KOPT-K1 (cell line): ENCODE data around the gene KRTAP10-9.
"Not testable (repeated sequence)": the region's sequence is repeated elsewhere in the genome, so short reads cannot be mapped to it uniquely, and the experiment has no call there.

Experiments used
- H3K27ac ChIP-seq: fragments of 200-600 bp; sonication (generic); 2 replicates; pipeline ENCODE4 v1.5.1; 2016; ENCODE audit warnings: antibody characterized with exemption, mild to moderate bottlenecking, low read depth, low read length; ENCODE audit not compliant: poor library complexity, severe bottlenecking
- H3K36me3 ChIP-seq: fragments of 200-600 bp; sonication (generic); 2 replicates; pipeline ENCODE4 v1.5.1; 2017; ENCODE audit warnings: antibody characterized with exemption, mild to moderate bottlenecking, low read length, moderate library complexity; ENCODE audit not compliant: insufficient read depth
- H3K9me3 ChIP-seq: fragments of 200-600 bp; sonication (generic); 2 replicates; pipeline ENCODE4 v1.5.1; 2017; ENCODE audit warnings: antibody characterized with exemption, low read length, mild to moderate bottlenecking; ENCODE audit not compliant: insufficient read depth, poor library complexity, severe bottlenecking

KRTAP10-9 gene, protein sequence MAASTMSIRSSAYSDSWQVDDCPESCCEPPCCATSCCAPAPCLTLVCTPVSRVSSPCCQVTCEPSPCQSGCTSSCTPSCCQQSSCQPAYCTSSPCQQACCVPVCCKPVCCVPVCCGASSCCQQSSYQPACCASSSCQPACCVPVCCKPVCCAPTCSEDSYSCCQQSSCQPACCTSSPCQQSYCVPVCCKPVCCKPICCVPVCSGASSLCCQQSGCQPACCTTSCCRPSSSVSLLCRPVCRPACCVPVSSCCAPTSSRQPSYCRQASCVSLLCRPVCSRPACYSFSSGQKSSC

DNA sequence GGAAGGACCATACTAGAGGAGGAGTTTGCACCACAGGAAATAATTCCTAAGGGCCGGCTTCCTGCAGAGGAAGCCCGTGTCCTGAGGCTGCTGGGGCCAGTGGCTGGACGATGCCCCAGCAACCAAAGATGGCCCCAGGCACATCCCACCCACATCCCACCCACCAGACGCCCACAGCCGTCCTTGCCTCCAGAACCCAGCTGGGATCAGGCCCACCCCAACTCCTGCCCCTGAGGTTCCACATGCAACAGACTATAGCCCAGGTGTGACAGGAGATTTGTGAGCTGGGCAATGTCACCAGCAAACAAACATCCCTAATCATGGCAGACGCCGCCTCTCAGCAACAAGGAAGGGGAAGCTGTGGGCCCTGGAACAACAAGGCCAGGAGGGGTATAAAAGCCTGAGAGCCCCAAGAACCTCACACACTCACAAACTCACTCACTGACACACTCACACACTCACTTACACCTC lies at the start of gene KRTAP10-9:
Gene KRTAP10-9 (plus strand): TSS at position 421 of the 471 bp plus-strand sequence. CDS start 79 bp downstream, outside the sequence.
- Histone ChIP-seq H3K9me3 (peaks cover 43% of the 10 kb centered on the region), H3K36me3 (no peaks in the 10 kb centered on the region), H3K27ac (no peak within 1 kb of the TSS)

DNA sequence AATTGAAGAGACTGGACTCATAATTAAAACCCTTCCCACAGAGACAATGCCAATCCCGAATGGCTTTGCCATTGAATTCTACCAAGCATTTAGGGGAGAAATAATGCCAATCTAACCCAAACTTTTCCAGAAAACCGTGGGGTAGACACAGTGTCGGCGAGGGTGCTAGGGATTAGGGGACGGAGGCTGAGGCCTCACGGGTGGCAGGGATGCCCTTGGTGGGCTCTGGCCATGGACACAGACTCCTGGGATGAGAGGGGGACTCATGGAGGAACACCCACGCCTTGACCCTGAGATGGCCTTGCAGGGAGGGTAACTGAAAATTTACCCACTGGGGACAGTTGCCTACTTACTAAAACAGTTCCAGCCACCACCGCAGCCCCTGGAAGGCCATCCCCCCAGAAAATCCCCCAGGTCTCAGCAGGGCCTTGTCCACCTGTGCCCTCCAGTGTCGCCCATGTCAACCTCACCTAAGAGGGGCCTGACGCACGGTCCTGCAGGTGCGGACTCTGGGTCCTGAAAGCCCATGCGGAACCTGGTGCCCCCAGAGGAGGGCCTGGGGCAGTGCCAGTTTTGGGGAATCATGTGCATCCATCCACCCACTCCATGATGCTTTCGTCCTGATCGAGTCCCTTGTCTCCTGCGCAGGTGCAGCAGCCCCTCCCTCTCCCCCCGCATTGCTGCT lies 48.4 kb upstream of the KRTAP10-9 start:
- Histone ChIP-seq H3K36me3 (no peaks in the 10 kb centered on the region), H3K9me3 (peaks cover 28% of the 10 kb centered on the region), H3K27ac (no peak overlapping the region)

GRCh38 chr21:44579056-44579832 lies 47.6 kb upstream of the KRTAP10-9 start:
- no peaks in the 10 kb centered on the region for H3K36me3 ChIP-seq
- H3K9me3 ChIP-seq: peaks cover 28% of the 10 kb centered on the region
- no peak overlapping the region for H3K27ac ChIP-seq

DNA sequence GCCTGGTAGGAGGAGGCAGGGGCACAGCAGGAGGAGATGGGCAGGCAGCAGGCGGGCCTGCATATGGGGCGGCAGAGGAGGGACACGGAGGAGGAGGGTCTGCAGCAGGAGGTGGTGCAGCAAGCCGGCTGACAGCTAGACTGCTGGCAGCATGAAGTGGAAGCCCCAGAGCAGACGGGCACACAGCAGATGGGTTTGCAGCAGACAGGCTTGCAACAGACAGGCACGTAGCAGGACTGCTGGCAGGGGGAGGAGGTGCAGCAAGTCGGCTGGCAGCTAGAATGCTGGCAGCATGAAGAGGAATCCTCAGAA lies 47.1 kb upstream of the KRTAP10-9 start:
- Histone ChIP-seq H3K27ac (no peak overlapping the region), H3K36me3 (no peaks in the 10 kb centered on the region), H3K9me3 (peaks cover 28% of the 10 kb centered on the region)

DNA sequence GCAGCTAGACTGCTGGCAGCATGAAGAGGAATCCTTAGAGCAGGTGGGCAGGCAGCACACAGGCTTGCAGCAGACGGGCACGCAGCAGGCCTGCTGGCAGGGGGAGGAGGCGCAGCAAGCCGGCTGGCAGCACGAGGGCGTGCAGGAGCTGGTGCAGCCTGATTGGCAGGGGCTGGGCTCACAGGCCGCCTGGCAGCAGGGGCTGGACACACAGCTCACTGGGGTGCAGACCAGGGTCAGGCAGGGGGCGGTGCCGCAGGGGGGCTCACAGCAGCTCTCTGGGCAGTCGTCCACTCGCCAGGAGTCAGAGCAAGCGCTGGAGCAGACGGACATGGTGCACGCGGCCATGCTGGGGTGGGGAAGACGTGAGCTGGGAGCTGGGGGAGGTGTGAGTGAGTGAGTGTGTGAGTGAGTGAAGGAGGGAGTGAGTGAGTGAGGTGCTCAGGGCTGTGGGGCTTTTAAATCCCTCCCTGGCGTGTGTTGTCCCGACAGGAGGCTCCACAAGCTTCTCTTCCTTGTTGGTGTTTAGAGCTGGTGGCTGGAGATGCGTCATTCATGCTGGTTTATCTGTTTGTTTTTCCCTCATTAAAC lies 46.6 kb upstream of the KRTAP10-9 start, which contains the start of gene KRTAP10-5:
Gene KRTAP10-5 (minus strand): TSS at position 374 of the 591 bp plus-strand sequence. CDS start 26 bp downstream, at position 348.
- H3K9me3 ChIP-seq: peaks cover 28% of the 10 kb centered on the region
- H3K36me3 ChIP-seq, H3K27ac ChIP-seq: not testable (repeated sequence)

DNA sequence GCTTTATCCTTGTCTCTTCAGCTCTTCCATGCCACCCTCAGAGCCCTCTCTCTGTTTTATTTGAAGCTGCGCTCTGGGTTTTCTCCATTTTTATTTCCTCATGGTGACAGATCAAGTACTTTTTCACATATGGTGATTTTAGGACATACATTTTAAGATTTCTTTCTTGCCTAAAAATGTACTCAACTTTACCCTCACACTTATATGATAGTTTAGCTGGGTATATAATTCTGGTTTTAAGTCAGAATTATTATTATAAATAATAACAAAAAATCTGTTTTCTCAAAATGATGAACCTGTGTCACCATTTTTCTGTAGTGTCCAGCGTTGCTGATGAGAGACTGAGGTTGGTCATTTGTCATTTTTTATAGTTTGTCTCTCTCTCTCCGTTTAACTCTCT lies 45.7 kb upstream of the KRTAP10-9 start:
- Histone ChIP-seq H3K9me3 (peaks cover 28% of the 10 kb centered on the region), H3K27ac (no peak overlapping the region), H3K36me3 (no peaks in the 10 kb centered on the region)

- no peaks in the 10 kb centered on the region for H3K36me3 ChIP-seq
- H3K27ac ChIP-seq: no peak overlapping the region
- peaks cover 22% of the 10 kb centered on the region for H3K9me3 ChIP-seq
Observed at GRCh38 chr21:44582055-44582454, 44.8 kb upstream of the KRTAP10-9 start.

- Histone ChIP-seq H3K9me3 (peaks cover 17% of the 10 kb centered on the region), H3K36me3 (no peaks in the 10 kb centered on the region), H3K27ac (no peak overlapping the region)
Observed at GRCh38 chr21:44583089-44583799, 43.6 kb upstream of the KRTAP10-9 start.

- Histone ChIP-seq H3K36me3 (no peaks in the 10 kb centered on the region), H3K27ac (no peak overlapping the region), H3K9me3 (peaks cover 17% of the 10 kb centered on the region)
Observed at GRCh38 chr21:44583800-44584147, 43.1 kb upstream of the KRTAP10-9 start.

- Histone ChIP-seq H3K9me3 (peaks cover 16% of the 10 kb centered on the region), H3K36me3 (no peaks in the 10 kb centered on the region), H3K27ac (no peak overlapping the region)
Observed at GRCh38 chr21:44585892-44586291, 41.0 kb upstream of the KRTAP10-9 start.

DNA sequence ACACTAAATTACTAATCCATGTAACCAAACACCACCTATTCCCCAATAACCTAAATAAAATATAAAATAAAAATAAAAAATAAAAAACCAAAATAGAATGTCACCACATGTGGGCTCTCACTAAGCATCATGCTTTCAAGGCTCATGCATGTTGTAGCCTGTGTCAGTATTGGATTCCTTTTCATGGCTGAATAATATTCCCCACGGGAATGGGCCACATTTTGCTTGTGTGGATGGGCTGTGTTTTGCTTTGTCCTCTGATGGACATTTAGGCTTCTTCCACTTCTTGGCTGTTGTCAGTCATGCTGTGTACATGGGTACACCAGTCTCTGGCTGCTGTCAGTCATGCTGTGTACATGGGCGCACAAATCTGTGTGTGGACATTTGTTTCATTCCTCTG lies 37.8 kb upstream of the KRTAP10-9 start:
- no peaks in the 10 kb centered on the region for H3K36me3 ChIP-seq
- H3K9me3 ChIP-seq: no peaks in the 10 kb centered on the region
- no peak overlapping the region for H3K27ac ChIP-seq

DNA sequence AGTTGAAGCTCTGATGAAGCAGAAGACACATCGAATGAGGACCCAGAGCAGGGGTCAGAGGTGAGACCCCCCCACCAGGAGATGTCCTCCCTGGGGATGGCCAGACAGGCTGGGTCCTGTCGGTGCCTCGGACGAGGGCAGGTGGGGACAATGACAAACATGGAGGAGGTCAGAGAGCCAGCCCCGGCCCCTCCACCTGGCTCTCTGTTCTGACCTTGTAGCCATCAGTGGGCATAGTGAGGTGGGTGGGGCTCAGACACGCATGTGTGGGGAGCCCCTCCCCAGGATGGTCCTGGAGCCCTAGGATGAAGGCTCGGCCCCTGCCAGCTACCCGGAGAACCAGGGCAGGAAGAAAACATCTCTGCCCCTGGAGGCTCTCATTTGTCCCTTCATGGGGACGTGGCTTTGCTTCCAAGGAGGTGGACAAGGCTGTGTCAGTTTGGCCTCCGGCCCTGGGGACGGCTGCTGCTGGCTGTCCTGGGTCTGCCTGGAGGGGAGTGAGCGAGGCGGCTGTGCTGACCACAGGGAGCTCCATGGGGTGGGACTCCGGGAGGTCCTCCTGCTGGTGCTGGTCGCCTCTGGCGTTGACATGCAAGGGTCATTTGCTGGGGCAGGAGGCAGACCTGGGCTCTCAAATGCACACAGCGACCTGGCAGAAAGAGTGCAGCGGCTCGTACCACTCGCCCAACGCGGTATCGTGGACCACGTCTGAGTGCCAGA lies 37.1 kb upstream of the KRTAP10-9 start:
- H3K36me3 ChIP-seq: no peaks in the 10 kb centered on the region
- no peaks in the 10 kb centered on the region for H3K9me3 ChIP-seq
- H3K27ac ChIP-seq: no peak overlapping the region

DNA sequence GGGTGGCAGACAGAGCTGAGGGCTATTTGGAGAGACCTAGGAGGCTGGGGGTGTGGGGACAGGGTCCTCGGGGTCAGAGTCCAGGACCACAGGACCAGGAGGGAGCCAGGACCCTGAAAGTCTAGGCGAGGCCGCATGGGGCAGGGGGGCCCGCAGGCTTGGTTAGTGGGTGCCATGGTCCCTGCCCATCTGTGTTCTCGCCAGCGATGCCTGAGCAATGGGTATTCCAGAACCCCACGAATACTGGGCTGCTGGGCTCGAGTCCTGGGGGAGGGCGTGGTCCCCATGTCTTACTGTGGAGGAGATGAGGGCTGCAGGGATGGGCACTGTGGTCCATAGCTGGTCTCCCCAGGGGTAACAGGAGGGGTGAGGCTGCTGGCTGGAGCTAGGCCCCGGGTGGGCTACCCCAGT lies 36.6 kb upstream of the KRTAP10-9 start:
- H3K27ac ChIP-seq: no peak overlapping the region
- H3K36me3 ChIP-seq: no peaks in the 10 kb centered on the region
- no peaks in the 10 kb centered on the region for H3K9me3 ChIP-seq
